PC-3 (cell line): ENCODE data around the gene LPCAT1.

Experiments used
- EZH2 ChIP-seq: fragments of 300-600 bp; sonication (generic); IDR thresholded peaks from one replicate; pipeline ENCODE4 v1.6.1; 2017; ENCODE audit warnings: antibody characterized with exemption, mild to moderate bottlenecking, low read length; ENCODE audit not compliant: unreplicated experiment
- EZH2phosphoT487 ChIP-seq: fragments of 300-600 bp; sonication (generic); IDR thresholded peaks from 2 replicates; pipeline ENCODE4 v1.6.1; 2018; ENCODE audit warnings: mild to moderate bottlenecking, antibody characterized with exemption, low read length, borderline replicate concordance
- TF ChIP-seq, protein P1 (sequence below): fragments of 300-600 bp; sonication (generic); conservative IDR thresholded peaks from 2 replicates; pipeline ENCODE4 v1.5.1; 2017; ENCODE audit warnings: antibody characterized with exemption, low read depth, mild to moderate bottlenecking, low read length

GRCh38 chr5:1429066-1429465, 94.7 kb downstream of the LPCAT1 start:
- TF ChIP-seq, protein P1, sequence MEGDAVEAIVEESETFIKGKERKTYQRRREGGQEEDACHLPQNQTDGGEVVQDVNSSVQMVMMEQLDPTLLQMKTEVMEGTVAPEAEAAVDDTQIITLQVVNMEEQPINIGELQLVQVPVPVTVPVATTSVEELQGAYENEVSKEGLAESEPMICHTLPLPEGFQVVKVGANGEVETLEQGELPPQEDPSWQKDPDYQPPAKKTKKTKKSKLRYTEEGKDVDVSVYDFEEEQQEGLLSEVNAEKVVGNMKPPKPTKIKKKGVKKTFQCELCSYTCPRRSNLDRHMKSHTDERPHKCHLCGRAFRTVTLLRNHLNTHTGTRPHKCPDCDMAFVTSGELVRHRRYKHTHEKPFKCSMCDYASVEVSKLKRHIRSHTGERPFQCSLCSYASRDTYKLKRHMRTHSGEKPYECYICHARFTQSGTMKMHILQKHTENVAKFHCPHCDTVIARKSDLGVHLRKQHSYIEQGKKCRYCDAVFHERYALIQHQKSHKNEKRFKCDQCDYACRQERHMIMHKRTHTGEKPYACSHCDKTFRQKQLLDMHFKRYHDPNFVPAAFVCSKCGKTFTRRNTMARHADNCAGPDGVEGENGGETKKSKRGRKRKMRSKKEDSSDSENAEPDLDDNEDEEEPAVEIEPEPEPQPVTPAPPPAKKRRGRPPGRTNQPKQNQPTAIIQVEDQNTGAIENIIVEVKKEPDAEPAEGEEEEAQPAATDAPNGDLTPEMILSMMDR = no peak
- TF ChIP-seq EZH2phosphoT487 (no peak), EZH2 (no peak)
